ENCODE measurements around the gene ADARB1.

ADARB1 gene

GRCh38 chr21:45234965-45235364 lies 160.6 kb downstream of the ADARB1 start:
- DNase-seq, result no peak

GRCh38 chr21:45235488-45235887 lies 161.1 kb downstream of the ADARB1 start:
- DNase-seq, result no peak

- DNase-seq, result no peak
Measured at GRCh38 chr21:45236481-45236880, 162.1 kb downstream of the ADARB1 start.

- DNase-seq, result no peak
Measured at GRCh38 chr21:45237401-45237800, 163.0 kb downstream of the ADARB1 start.

- DNase-seq, result no peak
Measured at GRCh38 chr21:45241357-45241756, 167.0 kb downstream of the ADARB1 start.

GRCh38 chr21:45243603-45244002 lies 169.2 kb downstream of the ADARB1 start:
- DNase-seq, result no peak

- DNase-seq, result no peak
Measured at GRCh38 chr21:45244799-45245340, 170.5 kb downstream of the ADARB1 start.

GRCh38 chr21:45246386-45247320 lies 172.3 kb downstream of the ADARB1 start:
- no peak for DNase-seq

- DNase-seq, result no peak
Measured at GRCh38 chr21:45248301-45248892, 174.0 kb downstream of the ADARB1 start.

GRCh38 chr21:45248893-45249381 lies 174.6 kb downstream of the ADARB1 start:
- DNase-seq, result no peak

- no peak for DNase-seq
Measured at GRCh38 chr21:45249626-45250025, 175.2 kb downstream of the ADARB1 start.

GRCh38 chr21:45250272-45250671 lies 175.9 kb downstream of the ADARB1 start:
- no peak for DNase-seq

GRCh38 chr21:45250914-45251634 lies 176.7 kb downstream of the ADARB1 start:
- DNase-seq, result no peak

- no peak for DNase-seq
Measured at GRCh38 chr21:45251635-45252447, 177.5 kb downstream of the ADARB1 start.

- no peak for DNase-seq
Measured at GRCh38 chr21:45252448-45252925, 178.1 kb downstream of the ADARB1 start.

- DNase-seq, result no peak
Measured at GRCh38 chr21:45253180-45253579, 178.8 kb downstream of the ADARB1 start.

- no peak for DNase-seq
Measured at GRCh38 chr21:45253633-45254459, 179.5 kb downstream of the ADARB1 start.

GRCh38 chr21:45254460-45254930 lies 180.1 kb downstream of the ADARB1 start:
- no peak for DNase-seq

- DNase-seq, result no peak
Measured at GRCh38 chr21:45255381-45256020, 181.1 kb downstream of the ADARB1 start.
